Stomach (tissue), 4 donors: ENCODE results near the gene FCHSD2.

Source experiments
- POLR2A ChIP-seq, 4 donors: fragments of 450-650 bp; IDR thresholded peaks; one replicate each; pipeline ENCODE4 v1.6.1; 2016; ENCODE audit warnings: antibody characterized with exemption in 4 of 4, control low read depth in 2 of 4, mild to moderate bottlenecking in 1 of 4, moderate library complexity in 1 of 4
- TF ChIP-seq, protein P1 (sequence below), 7 experiments: fragments of 450-650 bp in 4 of 7; fragments of 200-600 bp in 3 of 7; sonication (generic) in 3 of 7; IDR thresholded peaks; one replicate each; pipeline ENCODE4 v1.5.1; 2016 to 2019; ENCODE audit warnings: antibody characterized with exemption in 7 of 7, control low read depth in 2 of 7, mild to moderate bottlenecking in 1 of 7

DNA sequence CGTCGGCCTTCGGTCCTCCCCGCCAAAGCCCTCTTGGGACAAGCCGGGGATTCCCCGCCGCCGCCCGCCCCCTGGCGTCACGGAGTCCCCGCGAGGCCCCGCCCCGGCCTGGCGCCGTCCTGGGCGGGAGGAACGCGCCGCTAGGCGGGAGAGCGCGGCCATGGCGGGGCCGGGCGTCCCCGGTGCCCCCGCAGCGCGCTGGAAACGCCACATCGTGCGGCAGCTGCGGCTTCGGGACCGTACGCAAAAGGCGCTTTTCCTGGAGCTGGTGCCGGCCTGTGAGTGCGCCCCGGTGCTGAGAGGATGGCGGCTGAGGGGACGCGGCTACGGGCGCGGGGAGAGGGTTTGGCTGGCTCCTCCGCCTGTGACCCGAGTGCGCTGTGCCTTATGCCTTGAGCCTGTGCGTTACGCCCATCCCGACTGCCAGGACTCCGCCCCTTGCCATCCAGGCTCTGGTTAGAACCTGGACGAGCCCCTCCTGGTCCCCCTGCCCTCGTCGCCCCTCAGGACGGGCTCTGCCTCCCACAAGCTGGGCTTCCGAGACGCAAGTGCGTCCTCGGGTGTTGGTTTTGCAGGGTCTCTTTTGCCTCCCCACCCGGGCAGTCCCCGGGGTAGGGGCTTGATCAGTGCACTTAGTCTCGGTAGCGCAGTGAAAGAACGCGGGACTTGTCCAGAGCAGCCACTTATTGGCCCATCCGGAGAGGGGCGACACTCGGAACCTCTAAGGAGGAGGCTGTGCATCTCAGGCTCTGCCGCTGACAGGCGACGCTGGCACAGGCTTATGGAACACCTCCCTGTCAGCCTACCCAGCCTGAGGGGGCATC, 327.6 kb downstream of the FCHSD2 start, which contains the start of gene ATG16L2:
- TF ChIP-seq, protein P1, sequence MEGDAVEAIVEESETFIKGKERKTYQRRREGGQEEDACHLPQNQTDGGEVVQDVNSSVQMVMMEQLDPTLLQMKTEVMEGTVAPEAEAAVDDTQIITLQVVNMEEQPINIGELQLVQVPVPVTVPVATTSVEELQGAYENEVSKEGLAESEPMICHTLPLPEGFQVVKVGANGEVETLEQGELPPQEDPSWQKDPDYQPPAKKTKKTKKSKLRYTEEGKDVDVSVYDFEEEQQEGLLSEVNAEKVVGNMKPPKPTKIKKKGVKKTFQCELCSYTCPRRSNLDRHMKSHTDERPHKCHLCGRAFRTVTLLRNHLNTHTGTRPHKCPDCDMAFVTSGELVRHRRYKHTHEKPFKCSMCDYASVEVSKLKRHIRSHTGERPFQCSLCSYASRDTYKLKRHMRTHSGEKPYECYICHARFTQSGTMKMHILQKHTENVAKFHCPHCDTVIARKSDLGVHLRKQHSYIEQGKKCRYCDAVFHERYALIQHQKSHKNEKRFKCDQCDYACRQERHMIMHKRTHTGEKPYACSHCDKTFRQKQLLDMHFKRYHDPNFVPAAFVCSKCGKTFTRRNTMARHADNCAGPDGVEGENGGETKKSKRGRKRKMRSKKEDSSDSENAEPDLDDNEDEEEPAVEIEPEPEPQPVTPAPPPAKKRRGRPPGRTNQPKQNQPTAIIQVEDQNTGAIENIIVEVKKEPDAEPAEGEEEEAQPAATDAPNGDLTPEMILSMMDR (IDR thresholded peaks at IDR 0.05) = peak in 3 of 7 experiments; percentile 25 to 54 (median 30)
- TF ChIP-seq POLR2A (IDR thresholded peaks at IDR 0.05) = peak in 1 of 4 donors; percentile 28
